GM21528 (cell line): ENCODE data around the gene TMEFF2.

Experiments used
- ATAC-seq: cut with Tn5 transposase; IDR thresholded peaks from one replicate; pipeline ENCODE4 v1.9.1; 2021; ENCODE audit warnings: mild to moderate bottlenecking, moderate library complexity; ENCODE audit not compliant: unreplicated experiment, low FRiP score

The TMEFF2 gene, protein sequence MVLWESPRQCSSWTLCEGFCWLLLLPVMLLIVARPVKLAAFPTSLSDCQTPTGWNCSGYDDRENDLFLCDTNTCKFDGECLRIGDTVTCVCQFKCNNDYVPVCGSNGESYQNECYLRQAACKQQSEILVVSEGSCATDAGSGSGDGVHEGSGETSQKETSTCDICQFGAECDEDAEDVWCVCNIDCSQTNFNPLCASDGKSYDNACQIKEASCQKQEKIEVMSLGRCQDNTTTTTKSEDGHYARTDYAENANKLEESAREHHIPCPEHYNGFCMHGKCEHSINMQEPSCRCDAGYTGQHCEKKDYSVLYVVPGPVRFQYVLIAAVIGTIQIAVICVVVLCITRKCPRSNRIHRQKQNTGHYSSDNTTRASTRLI

DNA sequence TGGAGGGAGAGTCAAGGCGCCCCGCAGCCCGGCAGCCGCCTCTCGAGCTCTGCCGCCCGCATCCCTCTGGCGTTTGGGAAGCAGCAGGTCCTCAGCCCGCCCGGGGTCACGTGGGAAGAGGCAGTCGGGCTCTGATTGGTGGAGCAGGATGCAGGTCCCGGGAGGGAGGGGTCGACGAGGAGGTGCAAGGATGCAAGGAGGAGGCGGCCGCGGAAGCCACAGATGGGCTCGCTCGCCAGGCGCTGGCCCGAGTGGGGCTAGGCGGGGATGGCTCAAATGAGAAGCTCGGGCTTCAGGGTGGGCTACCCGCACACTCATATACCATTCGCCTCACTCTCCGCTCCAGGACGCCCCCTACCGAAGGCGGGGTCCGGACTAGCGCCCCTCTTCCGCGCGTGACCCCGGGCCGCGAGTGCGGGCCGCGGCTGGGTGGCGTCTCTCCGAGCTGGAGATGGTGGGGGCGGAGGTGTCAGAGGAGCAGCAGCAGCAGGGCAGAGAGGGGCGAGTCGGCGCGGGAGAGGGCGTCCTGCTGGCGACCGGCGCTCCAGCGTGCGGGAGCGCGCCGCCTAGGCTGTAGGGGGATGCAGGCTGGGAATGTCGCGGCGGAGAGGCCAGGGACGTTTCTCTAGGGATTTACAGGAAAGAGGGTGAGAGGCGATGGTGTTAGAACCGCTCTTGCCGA, at the start of gene TMEFF2:
TSS of gene TMEFF2 (minus strand) at position 68 of the 682 bp plus-strand sequence. CDS start 409 bp downstream, outside the sequence.
- peak; percentile 66 for ATAC-seq

DNA sequence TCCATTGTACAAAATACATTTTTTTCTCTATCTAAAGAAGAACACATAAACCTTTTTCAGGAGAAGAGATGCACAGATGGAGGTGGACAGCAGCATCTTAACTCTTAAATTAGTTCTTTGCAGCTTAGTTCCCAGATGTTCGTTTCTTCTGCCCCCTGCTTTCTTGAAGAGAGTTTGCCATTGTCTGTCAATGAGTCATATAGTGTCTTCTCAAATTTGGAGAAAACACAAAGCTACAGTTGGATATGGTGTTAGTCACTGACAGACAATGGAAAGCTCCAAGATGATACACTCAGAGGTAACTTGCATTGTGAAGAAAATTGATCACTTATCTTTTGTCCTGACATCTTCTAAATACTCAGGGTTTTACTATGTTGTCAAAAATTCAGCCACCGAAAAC, 48.8 kb upstream of the TMEFF2 start:
- ATAC-seq = no peak

DNA sequence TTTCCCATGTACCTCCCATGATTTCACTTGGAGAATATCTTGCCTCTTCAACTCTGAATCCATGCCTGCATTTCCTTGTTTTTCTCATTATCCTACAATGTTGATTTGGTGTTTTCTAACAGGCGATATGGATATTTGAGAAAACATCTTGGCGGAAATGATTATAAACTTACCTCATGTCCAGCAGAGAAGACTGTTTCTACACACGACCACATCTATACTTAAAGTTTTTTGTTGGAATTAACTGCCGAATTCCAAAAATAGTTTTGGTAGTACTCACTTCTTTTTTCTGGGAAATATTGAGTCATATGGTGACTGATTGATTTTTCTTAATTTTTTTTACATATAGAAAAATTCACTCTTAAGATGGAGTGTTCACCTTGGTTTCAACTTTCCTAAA, 41.4 kb upstream of the TMEFF2 start:
- ATAC-seq = no peak

- ATAC-seq = no peak
Measured at GRCh38 chr2:192230889-192231453, 36.2 kb upstream of the TMEFF2 start.

GRCh38 chr2:192228685-192229084, 34.0 kb upstream of the TMEFF2 start:
- ATAC-seq = no peak

GRCh38 chr2:192218970-192219369, 24.2 kb upstream of the TMEFF2 start:
- no peak for ATAC-seq

- ATAC-seq = no peak
Measured at GRCh38 chr2:192218377-192218776, 23.6 kb upstream of the TMEFF2 start.

- no peak for ATAC-seq
Measured at GRCh38 chr2:192216336-192216735, 21.6 kb upstream of the TMEFF2 start.

- ATAC-seq = no peak
Measured at GRCh38 chr2:192215096-192215877, 20.6 kb upstream of the TMEFF2 start.

DNA sequence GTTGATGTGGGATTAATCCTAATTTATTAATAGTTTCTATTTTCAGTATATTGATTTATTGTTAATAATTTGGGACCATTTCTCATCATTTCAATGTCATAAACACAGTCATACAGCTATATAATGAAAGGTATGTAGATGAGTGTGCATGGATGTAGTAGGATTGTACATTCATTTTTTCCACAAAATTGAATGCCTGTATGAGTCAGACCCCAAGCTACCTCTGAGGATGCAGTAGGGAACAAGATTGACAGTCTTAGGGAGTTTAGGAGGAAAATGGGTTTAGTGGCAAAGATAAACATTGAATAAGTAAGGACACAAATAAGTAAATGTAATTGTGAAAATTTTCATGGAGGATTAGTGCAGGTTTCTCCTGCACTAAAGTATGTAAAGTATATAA, 14.1 kb upstream of the TMEFF2 start:
- no peak for ATAC-seq

DNA sequence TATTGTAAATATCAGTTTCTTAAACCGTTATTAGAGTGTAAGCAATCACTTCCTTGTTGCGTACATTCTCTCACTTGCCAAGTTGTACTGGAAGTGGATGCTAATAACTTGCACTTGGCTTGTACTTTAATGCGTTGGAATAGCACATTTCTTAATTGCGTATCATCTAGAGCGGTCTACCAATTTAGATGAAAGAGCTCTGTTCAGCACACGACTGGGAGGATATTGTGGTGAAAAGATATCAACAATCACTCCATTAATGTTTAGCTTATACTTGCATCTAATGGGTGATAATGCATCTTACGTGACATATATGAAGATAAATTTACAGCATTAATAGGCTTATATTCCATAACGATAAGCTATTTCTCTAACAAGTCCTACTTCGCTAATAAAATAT, 11.7 kb upstream of the TMEFF2 start:
- no peak for ATAC-seq

DNA sequence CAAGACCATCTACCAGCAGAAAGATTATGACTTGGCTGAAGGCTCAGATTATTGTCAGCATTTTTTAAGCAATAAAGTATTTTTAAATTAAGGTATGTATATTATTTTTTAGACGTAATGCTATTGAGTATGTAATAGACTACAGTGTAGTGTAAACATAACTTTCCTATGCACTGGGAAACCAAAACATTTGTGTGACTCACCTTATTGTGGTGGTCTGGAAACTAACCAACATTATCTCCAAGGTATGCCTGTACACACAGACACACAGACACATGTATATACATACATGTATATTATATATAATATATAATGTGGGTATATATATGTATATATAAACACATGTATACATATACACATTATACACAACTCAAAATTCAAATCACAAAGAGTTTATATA, 9.1 kb upstream of the TMEFF2 start:
- no peak for ATAC-seq

- no peak for ATAC-seq
Measured at GRCh38 chr2:192202373-192202772, 7.6 kb upstream of the TMEFF2 start.

GRCh38 chr2:192201116-192201515, 6.4 kb upstream of the TMEFF2 start:
- no peak for ATAC-seq

DNA sequence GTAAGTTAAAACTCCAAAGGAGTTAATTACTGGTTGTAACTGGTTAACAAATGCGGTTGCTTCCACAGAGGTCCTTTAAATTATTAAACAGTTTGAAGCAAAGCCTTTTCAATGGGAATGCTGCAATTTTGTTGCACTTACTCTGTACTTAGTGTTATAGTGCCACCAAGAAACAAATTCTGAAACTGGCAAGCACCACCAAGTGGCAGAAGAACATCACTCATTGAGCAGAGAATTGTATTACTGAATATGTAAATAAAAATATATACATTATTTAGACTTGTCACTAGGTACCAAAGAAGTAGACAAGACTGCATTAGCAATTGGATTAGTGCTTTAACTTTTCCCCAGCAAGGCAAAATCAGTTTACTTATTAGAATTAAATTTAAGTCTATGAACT, 2.6 kb upstream of the TMEFF2 start:
- no peak for ATAC-seq

DNA sequence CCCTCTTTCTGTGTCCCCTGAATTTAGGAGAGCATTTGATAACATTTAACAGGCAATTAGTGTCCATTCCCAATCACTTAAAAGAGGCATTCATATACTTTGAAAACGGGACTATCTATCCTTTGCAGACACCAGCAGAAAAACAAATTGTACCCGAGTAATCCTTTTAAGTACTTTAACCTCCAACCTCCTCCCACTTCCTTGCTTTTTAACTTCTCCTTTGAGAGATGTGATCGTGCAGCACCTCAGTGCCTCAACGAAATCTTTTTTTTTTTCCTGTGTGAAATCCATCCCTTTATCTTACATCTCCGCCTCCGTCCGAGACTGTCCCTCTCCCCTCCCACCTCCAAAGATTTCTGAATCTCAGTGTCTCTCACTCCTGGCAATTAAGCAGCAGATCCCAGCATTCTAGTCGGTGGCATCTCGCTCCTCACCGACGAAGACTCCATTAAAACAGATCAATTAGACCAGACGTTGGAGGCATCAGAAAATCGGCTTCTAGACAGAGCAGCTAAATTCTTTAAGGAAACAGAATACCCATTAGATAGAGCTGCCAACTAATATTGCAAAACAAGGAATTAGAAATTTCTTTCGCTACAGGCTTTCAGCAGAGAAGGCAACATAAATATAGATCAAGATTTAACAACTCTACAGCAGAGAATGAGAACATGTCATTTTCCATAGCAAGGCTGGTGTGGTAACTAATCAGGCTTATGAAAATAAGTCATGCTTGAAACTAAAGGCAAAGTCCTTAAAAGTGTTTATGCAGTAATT, 1.9 kb upstream of the TMEFF2 start:
- ATAC-seq = no peak

GRCh38 chr2:192195548-192196418, 1.1 kb upstream of the TMEFF2 start:
- peak; percentile 30 for ATAC-seq

DNA sequence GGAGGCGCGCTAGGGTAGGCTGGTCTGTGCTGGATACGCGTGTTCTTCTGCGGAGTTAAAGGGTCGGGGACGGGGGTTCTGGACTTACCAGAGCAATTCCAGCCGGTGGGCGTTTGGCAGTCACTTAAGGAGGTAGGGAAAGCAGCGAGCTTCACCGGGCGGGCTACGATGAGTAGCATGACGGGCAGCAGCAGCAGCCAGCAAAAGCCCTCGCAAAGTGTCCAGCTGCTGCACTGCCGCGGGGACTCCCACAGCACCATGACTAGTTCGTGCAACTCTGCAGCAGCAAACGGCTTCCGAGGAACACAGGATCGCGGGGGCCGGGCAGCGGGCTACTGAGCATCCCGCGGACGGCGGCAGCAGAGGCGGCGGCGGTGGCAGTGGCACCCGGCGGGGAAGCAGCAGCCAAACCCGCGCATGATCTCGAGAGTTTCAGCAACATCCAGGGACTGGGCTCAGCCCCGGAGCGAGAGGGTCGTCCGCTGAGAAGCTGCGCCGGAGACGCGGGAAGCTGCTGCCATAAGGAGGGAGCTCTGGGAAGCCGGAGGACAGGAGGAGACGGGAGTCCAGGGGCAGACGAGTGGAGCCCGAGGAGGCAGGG, 368 bp downstream of the TMEFF2 start:
- peak; percentile 32 for ATAC-seq

DNA sequence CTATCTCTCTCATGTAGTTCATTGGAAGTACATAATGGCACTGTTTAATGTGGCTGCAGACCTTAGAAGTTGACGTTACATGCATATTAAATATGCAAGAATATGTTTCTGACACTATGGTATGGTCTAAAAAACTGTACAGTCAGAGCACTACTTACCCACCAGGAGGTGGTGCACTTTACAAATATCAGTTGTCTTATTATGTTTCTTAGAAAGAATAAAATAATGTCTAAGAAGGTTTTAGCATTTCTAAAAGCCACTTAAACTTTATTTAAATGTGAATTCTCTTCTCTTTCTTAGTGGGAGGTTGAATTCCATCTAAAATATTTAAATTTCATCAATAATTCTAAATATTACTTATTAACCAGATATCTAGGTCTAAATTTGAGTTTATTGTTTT, 4.3 kb downstream of the TMEFF2 start:
- no peak for ATAC-seq
